ENCODE results near the gene ANGPT4.

GRCh38 chr20:891706-892080 lies 24.4 kb downstream of the ANGPT4 start:
- TF ChIP-seq POLR2A (IDR thresholded peaks at IDR 0.05; ENCODE audit: low read depth, low read length) (no peak), TAF1 (IDR thresholded peaks at IDR 0.05; ENCODE audit: low read depth, low read length) (no peak)
